H1 (cell line): ENCODE data around the gene AP1S1. TPM values are rescaled to one million over a fixed set of nuclear protein-coding genes. Genes with fewer than 3 reads are reported as not detected.

ENCODE experiments used
- E2F6 ChIP-seq: IDR thresholded peaks from 2 replicates; pipeline ENCODE4 v1.6.1; 2012; ENCODE audit warnings: inconsistent platforms
- HDAC2 ChIP-seq, 2 experiments: fragments of 300-600 bp in 1 of 2; sonication (generic) in 1 of 2; IDR thresholded peaks; 2 replicates each; pipeline ENCODE4 v1.6.1; 2011 to 2012; ENCODE audit warnings: low read depth in 2 of 2, low read length in 2 of 2, mild to moderate bottlenecking in 2 of 2, moderate library complexity in 2 of 2, borderline replicate concordance in 1 of 2, inconsistent platforms in 1 of 2
- JUN ChIP-seq: IDR thresholded peaks from 2 replicates; pipeline ENCODE4 v1.6.1; 2011; ENCODE audit warnings: low read depth, mild to moderate bottlenecking, improper control_type of control experiment, low read length
- SIX5 ChIP-seq: IDR thresholded peaks from 2 replicates; pipeline ENCODE4 v1.6.1; 2011; ENCODE audit warnings: mild to moderate bottlenecking, low read depth, low read length
- SP2 ChIP-seq: IDR thresholded peaks from 2 replicates; pipeline ENCODE4 v1.6.1; 2012; ENCODE audit warnings: mild to moderate bottlenecking, low read length, inconsistent platforms
- TAF1 ChIP-seq: IDR thresholded peaks from 2 replicates; pipeline ENCODE4 v1.6.1; 2011; ENCODE audit warnings: mild to moderate bottlenecking, low read depth, low read length
- TAF7 ChIP-seq: optimal IDR thresholded peaks from 2 replicates; pipeline ENCODE3; 2011; ENCODE audit warnings: low read depth, mild to moderate bottlenecking, inconsistent platforms, low read length, moderate library complexity, borderline replicate concordance
- TBP ChIP-seq: IDR thresholded peaks from 2 replicates; pipeline ENCODE4 v1.6.1; 2011; ENCODE audit warnings: low read depth, low read length, improper control_type of control experiment
- polyA plus RNA-seq, 7 experiments: library from polyadenylated mRNA; depleted of rRNA in 3 of 7; stranded (reverse) in 5 of 7; unstranded in 2 of 7; fragments of >200 nt in 5 of 7; fragments of 200-250 nt in 2 of 7; gene quantifications; 1 replicate in 5 of 7; 2 replicates in 1 of 7; 4 replicates in 1 of 7; pipeline versions ENCODE4 v1.2.1 to v1.2.3, GENCODE V29; 2011 to 2013; ENCODE audit warnings: missing spikeins in 2 of 7, mixed read lengths in 2 of 7
- total RNA-seq: library from RNA; stranded (reverse); fragmentation: NEBNext Ultra II Directional; extraction: Animal tissue kit (Norgen Biotek cat#: 25700); gene quantifications from 2 replicates; pipeline ENCODE4 v1.2.1, GENCODE V29; 2021

The AP1S1 gene
- total and polyA plus RNA-seq, 2 of the 8 experiments (the other 6 are each of a cell fraction or from before 2014, with no cell fraction given) = 56.1 to 59.3 TPM

- TF ChIP-seq E2F6 (no peak), SP2 (no peak), TAF1 (no peak), JUN (no peak), TAF7 (no peak), HDAC2 (IDR thresholded peaks at IDR 0.05; ENCODE audit: borderline replicate concordance in 1 of 2, low read depth in 2 of 2, low read length in 2 of 2) (no peak), TBP (no peak), SIX5 (no peak)
These were observed 16.5 kb upstream of the AP1S1 start (continued) for GRCh38 chr7:101137651-101138212.
